PC-9 (cell line): ENCODE measurements around the gene XRCC5.
"Not testable (repeated sequence)": the region's sequence is repeated elsewhere in the genome, so short reads cannot be mapped to it uniquely, and the experiment has no call there.

Experiments used
- CTCF ChIP-seq: fragments of 200-600 bp; sonication (generic); conservative IDR thresholded peaks from 2 replicates; pipeline ENCODE4 v1.6.1; 2017; ENCODE audit warnings: mixed run types, antibody characterized with exemption, mild to moderate bottlenecking, moderate library complexity
- EZH2 ChIP-seq: fragments of 200-600 bp; sonication (generic); IDR thresholded peaks from 2 replicates; pipeline ENCODE4 v1.8.0; 2017; ENCODE audit warnings: antibody characterized with exemption, low read depth

- TF ChIP-seq EZH2, CTCF: not testable (repeated sequence)
These were observed 32.4 kb downstream of the XRCC5 start for GRCh38 chr2:216141516-216141915.
